AG10803 (cell line): ENCODE data around the gene BMP5.

ENCODE experiments used
- DNase-seq: peaks from one replicate; pipeline ENCODE4 v3.0.0; 2010; ENCODE audit warnings: low read depth
- H3K4me3 ChIP-seq: 2 replicates; pipeline ENCODE4 v1.5.1; 2011; ENCODE audit warnings: mild to moderate bottlenecking, low read length, control low read depth
- CTCF ChIP-seq: conservative IDR thresholded peaks from 2 replicates; pipeline ENCODE4 v1.5.1; 2011; ENCODE audit warnings: mild to moderate bottlenecking, low read length, control low read depth, inconsistent platforms

The BMP5 gene

GRCh38 chr6:55818482-55818881 lies 56.9 kb downstream of the BMP5 start:
- H3K4me3 ChIP-seq: no peak overlapping the region
- no peak for DNase-seq
- no peak for TF ChIP-seq CTCF

- no peak overlapping the region for H3K4me3 ChIP-seq
- no peak for DNase-seq
- no peak for TF ChIP-seq CTCF
These were observed 62.9 kb downstream of the BMP5 start for GRCh38 chr6:55812509-55812908.

- no peak for TF ChIP-seq CTCF
- H3K4me3 ChIP-seq: no peak overlapping the region
- no peak for DNase-seq
These were observed 64.3 kb downstream of the BMP5 start for GRCh38 chr6:55811074-55811473.

- no peak overlapping the region for H3K4me3 ChIP-seq
- DNase-seq: no peak
- TF ChIP-seq CTCF: no peak
These were observed 73.1 kb downstream of the BMP5 start for GRCh38 chr6:55802259-55802658.

GRCh38 chr6:55798571-55798970 lies 76.8 kb downstream of the BMP5 start:
- DNase-seq: no peak
- no peak for TF ChIP-seq CTCF
- no peak overlapping the region for H3K4me3 ChIP-seq

DNA sequence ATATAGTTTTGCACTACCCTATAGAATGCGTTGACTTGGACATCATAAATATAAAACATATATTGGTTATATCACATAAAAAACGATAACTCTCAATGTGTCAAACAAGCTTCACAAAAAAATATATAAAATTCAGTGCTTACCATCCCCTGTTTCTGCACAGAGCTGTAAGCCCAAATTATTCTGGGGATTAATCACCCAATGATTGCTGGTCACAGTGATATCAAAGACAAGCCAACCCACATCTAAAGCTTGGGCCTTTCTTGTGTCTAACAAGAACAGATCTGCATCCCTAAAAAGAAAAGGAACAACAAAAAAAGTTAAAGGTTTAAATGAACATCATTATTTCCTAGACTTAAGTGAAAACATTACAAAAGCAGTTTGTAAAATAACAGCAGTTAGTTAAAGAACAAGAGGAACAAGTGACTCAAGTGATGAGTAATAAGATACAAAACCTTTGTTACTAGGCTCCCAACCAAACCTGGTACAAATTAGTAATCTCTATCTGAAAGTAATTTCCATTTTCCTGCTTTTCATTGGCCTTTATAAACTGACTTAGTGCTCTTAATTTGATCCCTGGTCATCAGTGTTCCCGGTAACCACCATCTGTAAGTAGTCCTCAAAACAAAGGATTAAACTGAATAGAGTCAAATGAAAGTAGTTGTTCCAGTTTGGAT lies 81.1 kb downstream of the BMP5 start:
- DNase-seq: peak; percentile 28
- H3K4me3 ChIP-seq: no peak overlapping the region
- TF ChIP-seq CTCF: no peak

DNA sequence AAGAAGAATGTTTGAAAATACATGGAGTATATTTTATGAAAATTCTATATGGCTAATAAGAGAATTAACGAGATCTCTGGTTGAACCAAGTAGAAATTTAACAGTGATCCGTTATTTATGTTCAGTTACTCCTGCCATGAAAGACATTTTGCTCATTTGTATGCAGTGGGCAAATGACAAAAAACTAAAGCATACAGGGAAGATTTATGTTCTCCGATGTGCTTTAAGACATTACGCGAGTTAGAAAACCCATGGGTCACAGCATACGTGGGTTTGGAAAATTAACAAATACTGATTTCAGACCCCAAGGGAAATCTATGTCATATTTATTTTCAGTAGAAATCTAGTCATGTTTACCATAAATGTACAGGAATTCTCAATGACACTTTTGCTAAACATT lies 90.1 kb downstream of the BMP5 start:
- no peak overlapping the region for H3K4me3 ChIP-seq
- no peak for TF ChIP-seq CTCF
- no peak for DNase-seq
